DMS79 treated with DMSO at 0.1 percent for 48 hours (cell line): ENCODE data around the gene CDC42.

Experiments
- DNase-seq: peaks from one replicate; lab custom pipeline; 2025; lab: John Stamatoyannopoulos, UW

CDC42 gene

DNA sequence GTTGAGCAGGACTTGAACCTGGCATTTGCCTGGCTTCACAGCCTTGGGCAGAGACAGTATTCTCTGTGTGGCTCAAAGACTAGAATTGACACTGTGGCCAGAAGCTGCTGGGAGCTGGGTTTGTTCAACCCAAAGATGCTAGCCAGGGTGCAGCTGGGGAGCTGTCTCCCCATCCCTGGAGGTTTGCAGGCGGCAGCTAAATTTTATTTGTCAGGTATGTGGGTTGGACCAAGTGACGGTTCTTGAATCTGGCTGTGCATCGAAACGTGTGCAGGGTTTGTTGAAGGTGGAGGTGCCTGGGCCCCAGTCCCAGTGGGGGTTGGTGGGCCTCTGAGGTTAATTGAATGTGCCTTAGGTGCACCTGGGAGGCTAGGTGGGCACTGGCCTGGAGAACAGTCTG lies 78.6 kb downstream of the CDC42 start:
- no peak for DNase-seq

DNA sequence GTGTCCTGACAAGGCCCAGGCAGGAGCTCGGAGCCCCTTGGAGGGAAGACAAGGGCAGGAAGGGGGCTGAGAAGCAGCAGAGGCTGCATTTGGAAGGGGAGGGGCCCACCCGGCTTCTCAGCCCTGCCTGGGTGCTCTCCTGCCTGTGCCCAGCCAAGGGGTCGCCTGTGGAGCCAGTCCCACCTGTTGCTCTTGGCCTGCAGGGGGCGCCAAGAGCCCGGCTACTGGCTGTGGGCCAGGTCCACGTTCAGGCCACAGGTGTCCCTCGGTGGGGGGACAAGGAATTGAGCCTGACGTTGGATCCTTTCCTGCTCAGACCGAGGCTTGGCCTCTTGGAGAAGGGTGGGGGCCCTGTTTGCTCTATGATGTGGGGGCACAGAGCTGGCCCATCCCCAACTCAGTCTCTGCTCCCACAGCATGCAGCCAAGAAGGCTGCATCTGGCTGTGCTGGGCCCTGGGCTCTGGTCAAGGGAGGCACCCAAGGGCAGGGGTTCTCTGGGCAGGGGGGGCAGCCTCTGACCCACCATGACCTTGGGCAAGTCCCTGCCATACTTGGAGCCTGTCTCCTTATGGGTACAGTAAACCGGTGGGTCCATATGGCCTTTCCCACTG lies 79.5 kb downstream of the CDC42 start:
- peak; percentile 52 for DNase-seq

- DNase-seq: no peak
Measured at GRCh38 chr1:22132517-22133235, 80.2 kb downstream of the CDC42 start.

DNA sequence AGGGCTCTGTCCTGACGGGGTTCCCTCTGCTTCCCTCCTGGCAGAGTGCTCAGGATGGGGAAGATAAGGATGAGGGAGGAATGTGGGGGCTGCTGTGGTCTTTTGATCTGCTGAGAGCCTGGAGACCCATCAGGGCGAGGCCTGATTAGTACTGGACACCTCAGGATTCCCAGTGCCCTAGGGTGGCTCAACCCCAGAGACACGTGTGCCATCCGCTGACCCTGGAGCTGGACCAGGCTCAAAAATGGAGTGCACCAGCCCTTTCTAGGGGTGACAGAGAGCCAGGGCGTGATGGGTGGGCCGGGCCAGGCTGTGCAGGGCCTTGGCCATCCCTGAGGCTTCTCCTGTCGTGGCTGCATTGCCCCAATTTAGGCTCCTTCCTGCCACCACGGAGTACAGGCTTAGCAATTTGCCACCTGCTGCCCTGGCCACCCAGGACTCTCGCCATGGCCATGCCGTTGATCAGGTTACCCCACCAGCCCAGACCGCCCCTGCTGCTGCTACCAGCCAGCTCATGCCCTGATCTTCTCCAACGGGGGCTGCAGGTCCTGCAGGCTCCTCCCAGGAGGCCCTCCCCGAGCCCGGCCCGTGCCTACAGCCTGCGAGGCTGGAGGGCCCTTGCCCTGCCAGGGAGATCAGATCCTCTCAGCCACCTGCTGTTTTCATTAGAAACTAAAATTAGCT lies 80.9 kb downstream of the CDC42 start:
- DNase-seq: no peak

GRCh38 chr1:22133931-22134324 lies 81.4 kb downstream of the CDC42 start:
- DNase-seq: peak; percentile 25

DNA sequence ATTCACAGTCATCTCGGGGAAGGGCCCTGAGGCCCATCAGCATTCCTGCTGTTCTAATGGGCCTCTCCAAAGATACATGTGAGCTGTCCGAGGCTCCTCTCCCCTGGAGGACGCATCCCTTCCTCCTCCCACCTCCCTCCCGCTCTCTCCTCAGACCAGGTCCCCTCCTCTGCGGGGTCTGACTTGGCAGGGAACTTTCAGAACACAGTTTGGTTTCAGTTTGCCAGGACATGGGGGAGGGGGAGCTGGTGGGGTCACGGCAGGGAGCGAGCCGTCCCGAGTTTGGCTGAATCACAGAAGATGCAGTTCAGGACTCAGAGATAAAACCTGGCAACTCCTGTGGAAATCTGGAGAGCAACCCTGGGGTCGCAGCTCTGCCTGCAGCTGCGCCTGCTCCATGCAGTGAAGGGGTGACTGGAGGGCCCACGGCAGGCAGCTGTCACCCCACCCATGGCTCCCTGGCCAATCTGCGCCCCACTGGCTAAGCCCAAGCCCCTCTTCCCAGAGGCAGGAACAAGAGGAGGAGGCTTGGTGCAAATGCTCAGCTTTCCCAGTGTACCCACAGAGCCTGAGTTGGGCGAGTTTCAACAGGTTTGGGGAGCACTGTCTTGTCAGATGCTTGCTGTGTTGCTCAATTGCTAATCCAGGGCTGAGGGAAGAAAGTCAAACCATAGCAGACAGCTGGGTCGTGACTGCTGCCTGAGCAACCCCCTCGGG lies 84.7 kb downstream of the CDC42 start:
- DNase-seq: no peak

GRCh38 chr1:22139066-22139594 lies 86.6 kb downstream of the CDC42 start:
- DNase-seq: peak; percentile 17

DNA sequence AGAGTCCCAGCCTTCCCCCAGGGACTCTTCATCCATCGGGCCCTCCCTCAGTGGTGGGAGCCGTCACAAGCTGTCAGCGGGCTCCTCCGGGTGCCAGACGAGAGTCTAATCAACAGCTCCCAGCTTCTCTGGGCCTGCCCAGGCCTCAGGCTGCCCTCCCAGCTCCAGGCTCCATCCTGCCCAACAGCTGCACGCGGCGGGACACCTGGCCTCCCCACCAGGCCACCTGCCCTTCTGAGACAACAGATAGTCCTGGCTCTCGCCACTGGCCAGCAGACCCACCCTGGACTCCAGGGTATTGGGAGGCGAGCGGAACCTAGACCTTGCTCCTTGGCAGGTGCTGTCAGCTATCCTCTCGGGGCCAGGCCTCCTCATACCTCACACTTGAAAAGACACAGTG lies 87.3 kb downstream of the CDC42 start:
- DNase-seq: no peak
